RCC 7860 (cell line): ENCODE data around the gene DNER.
"Not testable (repeated sequence)": the region's sequence is repeated elsewhere in the genome, so short reads cannot be mapped to it uniquely, and the experiment has no call there.

ENCODE experiments used
- DNase-seq: peaks from one replicate; pipeline ENCODE4 v3.0.0-alpha.2; 2015; ENCODE audit warnings: low spot score
- FAIRE-seq: peaks from 2 replicates; lab custom pipeline; 2012; peaks lifted over from hg19 to GRCh38; lab: Jason Lieb, UNC

DNER gene

GRCh38 chr2:229634601-229635370, 79.6 kb downstream of the DNER start:
- no peak for DNase-seq
- no peak for FAIRE-seq

DNA sequence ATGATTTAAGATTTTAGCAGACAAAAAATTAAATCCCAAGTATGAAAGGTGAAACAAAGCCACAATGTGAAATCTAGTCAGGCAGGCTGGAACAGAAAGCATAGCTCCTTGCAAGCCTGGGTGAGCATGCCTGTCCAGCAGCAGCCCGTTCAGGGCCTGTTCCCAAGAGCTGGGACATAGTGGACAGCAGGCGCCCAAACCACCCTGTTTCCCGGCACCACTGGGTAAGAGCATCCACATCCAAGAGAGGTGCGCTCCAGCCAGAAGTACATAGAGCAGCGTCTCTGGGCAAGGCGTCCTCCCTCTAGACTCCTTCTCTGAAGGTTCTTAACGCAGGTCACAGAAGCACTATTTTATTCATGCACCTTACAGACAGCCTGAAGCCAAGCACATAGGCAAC, 80.8 kb downstream of the DNER start:
- no peak for FAIRE-seq
- no peak for DNase-seq

DNA sequence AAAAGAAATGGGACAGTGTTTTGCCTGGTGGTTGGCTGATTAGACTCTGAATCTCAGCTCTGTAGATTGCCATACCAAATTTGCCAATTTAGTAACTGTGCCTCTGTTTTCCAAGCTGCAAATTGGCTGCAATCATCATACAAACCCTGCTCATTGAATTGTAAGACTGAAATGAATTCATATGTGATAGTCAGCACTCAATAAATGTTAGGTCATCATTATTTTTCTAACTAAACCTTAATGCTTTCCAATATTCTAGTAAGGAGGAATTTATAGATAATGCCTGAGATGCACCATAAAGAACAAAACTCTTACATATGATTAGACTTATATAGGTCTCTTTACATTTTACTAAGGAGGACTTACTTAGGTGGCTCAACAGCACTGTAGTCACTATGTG, 85.3 kb downstream of the DNER start:
- FAIRE-seq (no peak), DNase-seq (no peak)

DNA sequence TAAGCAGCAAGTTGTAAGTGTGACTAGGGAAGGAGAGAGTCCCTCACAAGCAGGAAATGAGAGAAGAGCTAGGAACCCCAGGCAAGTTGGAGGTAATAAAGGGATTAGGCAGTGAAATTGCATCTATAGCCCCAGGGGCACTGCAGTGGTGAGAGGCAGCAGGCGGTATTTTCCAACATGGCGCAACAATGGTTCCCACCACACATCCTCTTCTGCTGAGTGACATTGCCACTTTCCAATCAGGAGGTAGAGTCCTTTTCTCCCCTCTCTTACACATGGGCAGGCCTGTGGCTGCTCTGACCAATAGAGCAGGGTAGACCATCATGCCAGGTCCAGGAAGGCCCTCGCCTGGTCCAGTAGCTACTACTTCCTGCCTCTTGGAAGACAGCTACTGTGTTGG, 86.6 kb downstream of the DNER start:
- DNase-seq, result no peak
- no peak for FAIRE-seq

GRCh38 chr2:229622495-229623355, 91.6 kb downstream of the DNER start:
- FAIRE-seq (no peak), DNase-seq (no peak)

GRCh38 chr2:229620759-229621158, 93.6 kb downstream of the DNER start:
- no peak for DNase-seq
- no peak for FAIRE-seq

DNA sequence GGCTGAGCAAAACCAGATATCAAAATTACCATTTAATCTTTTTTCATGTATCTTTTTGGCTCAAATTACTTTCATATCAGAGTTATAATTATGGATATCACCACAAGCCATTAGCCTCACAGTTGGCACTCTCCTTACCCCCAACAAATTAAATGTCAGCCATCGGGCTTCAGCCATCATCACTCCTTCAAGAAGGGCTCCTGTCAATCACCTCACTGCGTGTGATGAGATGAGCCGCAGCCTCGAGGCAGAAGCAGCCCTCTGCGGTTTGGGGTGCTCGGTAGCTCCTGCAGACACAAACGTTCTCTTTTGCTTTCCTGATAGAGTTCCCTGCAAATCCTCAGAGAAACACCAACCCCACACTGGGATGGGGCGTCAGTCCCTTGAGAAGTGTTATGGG, 94.1 kb downstream of the DNER start:
- DNase-seq (no peak), FAIRE-seq (no peak)

GRCh38 chr2:229616433-229616832, 97.9 kb downstream of the DNER start:
- no peak for FAIRE-seq

GRCh38 chr2:229614021-229614420, 100.3 kb downstream of the DNER start:
- FAIRE-seq, result not testable (repeated sequence)

More at GRCh38 chr2:229616433-229616832, 97.9 kb downstream of the DNER start:
- no peak for DNase-seq

GRCh38 chr2:229612384-229612971, 101.9 kb downstream of the DNER start:
- DNase-seq (no peak), FAIRE-seq (no peak)

More at GRCh38 chr2:229614021-229614420, 100.3 kb downstream of the DNER start:
- not testable (repeated sequence) for DNase-seq

- no peak for FAIRE-seq
- DNase-seq, result no peak
Measured at GRCh38 chr2:229611360-229611759, 103.0 kb downstream of the DNER start.

GRCh38 chr2:229610872-229611271, 103.5 kb downstream of the DNER start:
- FAIRE-seq (no peak), DNase-seq (no peak)

- FAIRE-seq (no peak), DNase-seq (no peak)
Measured at GRCh38 chr2:229610333-229610732, 104.0 kb downstream of the DNER start.

- no peak for DNase-seq
- no peak for FAIRE-seq
Measured at GRCh38 chr2:229601936-229602335, 112.4 kb downstream of the DNER start.

GRCh38 chr2:229601396-229601795, 113.0 kb downstream of the DNER start:
- no peak for FAIRE-seq
- no peak for DNase-seq

DNA sequence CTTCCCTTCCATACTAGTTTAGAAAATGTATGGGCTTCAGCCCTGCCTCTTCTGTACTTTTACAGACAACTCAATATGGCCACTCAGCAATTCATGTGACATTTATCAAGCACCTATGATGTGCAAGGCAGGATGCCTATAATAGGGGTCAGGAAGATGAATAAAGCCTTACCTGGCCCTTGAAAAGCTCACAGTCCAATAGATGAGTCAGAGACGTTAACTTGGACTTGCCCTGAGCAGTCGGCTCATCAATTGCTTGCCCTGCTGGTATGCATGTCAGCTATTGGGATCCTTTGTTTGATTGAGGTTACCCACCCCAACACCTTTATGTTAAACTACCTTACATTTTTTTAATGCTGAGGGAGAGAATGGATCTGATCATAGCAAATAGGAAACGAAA, 116.1 kb downstream of the DNER start:
- no peak for FAIRE-seq
- DNase-seq, result no peak

GRCh38 chr2:229596796-229597195, 117.6 kb downstream of the DNER start:
- DNase-seq, result no peak
- FAIRE-seq, result no peak

DNA sequence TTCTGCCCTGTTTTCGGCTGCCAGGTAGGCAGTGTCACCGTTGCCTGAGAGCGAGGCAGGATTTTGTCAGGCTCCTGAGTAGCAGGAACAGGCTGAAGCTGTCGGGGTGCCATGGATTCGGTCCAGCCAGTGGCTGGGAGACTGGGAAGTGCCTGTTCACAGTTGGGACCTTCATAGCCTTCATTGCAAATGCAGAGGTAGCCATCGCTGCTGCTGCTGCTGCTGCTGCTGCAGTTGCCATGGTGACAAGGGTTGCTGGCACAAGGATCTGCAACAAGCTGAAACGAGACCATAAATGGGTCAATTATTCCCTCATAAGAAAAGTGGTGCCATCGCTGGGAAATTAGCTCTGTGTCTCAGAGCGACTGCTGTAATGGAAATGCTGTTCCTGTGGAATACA, 122.7 kb downstream of the DNER start:
- DNase-seq (no peak), FAIRE-seq (no peak)

- FAIRE-seq, result peak; percentile 58
Measured at GRCh38 chr2:229586746-229587705, 127.3 kb downstream of the DNER start.

GRCh38 chr2:229586012-229586411, 128.3 kb downstream of the DNER start:
- FAIRE-seq (peak; percentile 69), DNase-seq (peak; percentile 65)

More at GRCh38 chr2:229586746-229587705, 127.3 kb downstream of the DNER start:
- peak; percentile 65 for DNase-seq
